ENCODE results near the gene SLC9A9. TPM values are rescaled to one million over a fixed set of nuclear protein-coding genes. Genes with fewer than 3 reads are reported as not detected.
A peak's percentile ranks its signal among the peaks of the same experiment; 100 is the strongest.

The SLC9A9 gene
- total and polyA plus RNA-seq, 2 experiments from 2014 or later: 2.2 to 6.8 TPM

- WGBS (ENCODE audit: low lambda C conversion rate, missing lambda C conversion rate): 88% methylated on average over 1 of the region's 1 CpG
Observed at GRCh38 chr3:143650827-143651226, 197.4 kb downstream of the SLC9A9 start.

DNA sequence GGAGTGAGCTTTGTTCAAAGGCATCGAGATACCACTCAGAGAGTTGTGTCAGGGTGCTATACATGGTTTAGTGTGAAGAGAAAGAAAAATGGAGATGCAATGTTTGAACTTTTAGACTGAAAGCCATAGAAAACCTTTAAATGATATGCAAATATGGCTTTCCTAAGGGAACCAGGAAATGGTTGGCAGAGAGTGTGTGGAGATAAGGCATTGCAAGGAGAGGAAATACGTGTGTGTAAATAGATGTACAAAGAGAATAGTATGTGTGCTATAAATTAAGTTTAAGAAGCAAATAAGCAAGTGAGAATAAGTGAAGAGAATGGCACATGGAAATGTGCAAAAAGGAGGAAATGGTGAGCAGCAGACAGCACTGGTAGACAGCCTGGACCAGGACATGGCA lies 198.1 kb downstream of the SLC9A9 start:
- Histone ChIP-seq H3K27ac (no peak overlapping the region), H3K9me3 (ENCODE audit: low read depth) (no peaks in the 10 kb centered on the region), H3K4me2 (no peak overlapping the region), H3K4me1 (ENCODE audit: insufficient read depth) (no peaks in the 10 kb centered on the region), H3K9me2 (replicated peaks; ENCODE audit: insufficient read depth) (no peaks in the 10 kb centered on the region), H3K27me3 (no peaks in the 10 kb centered on the region), H3K4me3 (no peak overlapping the region), H3K79me2 (no peaks in the 10 kb centered on the region), H2AFZ (no peak overlapping the region), H3K36me3 (replicated peaks; ENCODE audit: insufficient read depth, low read depth) (no peaks in the 10 kb centered on the region), H4K20me1 (ENCODE audit: insufficient read depth, poor library complexity, severe bottlenecking) (no peaks in the 10 kb centered on the region)
- whole genome bisulfite sequencing (ENCODE audit: low lambda C conversion rate, missing lambda C conversion rate): 85% methylated on average over 2 of the region's 2 CpGs
- no peak for TF ChIP-seq EZH2phosphoT487 (IDR thresholded peaks at IDR 0.05; ENCODE audit: low read depth, severe bottlenecking, unreplicated experiment)
- TF ChIP-seq, protein P1, sequence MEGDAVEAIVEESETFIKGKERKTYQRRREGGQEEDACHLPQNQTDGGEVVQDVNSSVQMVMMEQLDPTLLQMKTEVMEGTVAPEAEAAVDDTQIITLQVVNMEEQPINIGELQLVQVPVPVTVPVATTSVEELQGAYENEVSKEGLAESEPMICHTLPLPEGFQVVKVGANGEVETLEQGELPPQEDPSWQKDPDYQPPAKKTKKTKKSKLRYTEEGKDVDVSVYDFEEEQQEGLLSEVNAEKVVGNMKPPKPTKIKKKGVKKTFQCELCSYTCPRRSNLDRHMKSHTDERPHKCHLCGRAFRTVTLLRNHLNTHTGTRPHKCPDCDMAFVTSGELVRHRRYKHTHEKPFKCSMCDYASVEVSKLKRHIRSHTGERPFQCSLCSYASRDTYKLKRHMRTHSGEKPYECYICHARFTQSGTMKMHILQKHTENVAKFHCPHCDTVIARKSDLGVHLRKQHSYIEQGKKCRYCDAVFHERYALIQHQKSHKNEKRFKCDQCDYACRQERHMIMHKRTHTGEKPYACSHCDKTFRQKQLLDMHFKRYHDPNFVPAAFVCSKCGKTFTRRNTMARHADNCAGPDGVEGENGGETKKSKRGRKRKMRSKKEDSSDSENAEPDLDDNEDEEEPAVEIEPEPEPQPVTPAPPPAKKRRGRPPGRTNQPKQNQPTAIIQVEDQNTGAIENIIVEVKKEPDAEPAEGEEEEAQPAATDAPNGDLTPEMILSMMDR (IDR thresholded peaks at IDR 0.05; ENCODE audit: poor library complexity): no peak
- TF ChIP-seq EZH2 (IDR thresholded peaks at IDR 0.05; ENCODE audit: borderline replicate concordance): no peak
- no peak for DNase-seq (ENCODE audit: low spot score)

More at GRCh38 chr3:143650827-143651226, 197.4 kb downstream of the SLC9A9 start:
- no peaks in the 10 kb centered on the region for H3K4me1 ChIP-seq (ENCODE audit: insufficient read depth)
- no peak for DNase-seq (ENCODE audit: low spot score)
- TF ChIP-seq, protein P1 (IDR thresholded peaks at IDR 0.05; ENCODE audit: poor library complexity): no peak
- TF ChIP-seq EZH2phosphoT487 (IDR thresholded peaks at IDR 0.05; ENCODE audit: low read depth, severe bottlenecking, unreplicated experiment) (no peak), EZH2 (IDR thresholded peaks at IDR 0.05; ENCODE audit: borderline replicate concordance) (no peak)
- H3K9me2 ChIP-seq (replicated peaks; ENCODE audit: insufficient read depth): no peaks in the 10 kb centered on the region
- no peaks in the 10 kb centered on the region for H4K20me1 ChIP-seq (ENCODE audit: insufficient read depth, poor library complexity, severe bottlenecking)
- H3K27me3 ChIP-seq: no peaks in the 10 kb centered on the region
- no peak overlapping the region for H3K4me2 ChIP-seq
- H2AFZ ChIP-seq: no peak overlapping the region
- no peaks in the 10 kb centered on the region for H3K36me3 ChIP-seq (replicated peaks; ENCODE audit: insufficient read depth, low read depth)
- no peak overlapping the region for H3K4me3 ChIP-seq
- no peak overlapping the region for H3K27ac ChIP-seq
- no peaks in the 10 kb centered on the region for H3K79me2 ChIP-seq
- H3K9me3 ChIP-seq (ENCODE audit: low read depth): no peaks in the 10 kb centered on the region

- peaks cover 6% of the 10 kb centered on the region for H3K4me1 ChIP-seq (ENCODE audit: insufficient read depth)
- 69% methylated on average over 7 of the region's 7 CpGs for WGBS (ENCODE audit: low lambda C conversion rate, missing lambda C conversion rate)
- no peaks in the 10 kb centered on the region for H3K36me3 ChIP-seq (replicated peaks; ENCODE audit: insufficient read depth, low read depth)
- H3K79me2 ChIP-seq: no peaks in the 10 kb centered on the region
- TF ChIP-seq, protein P1 (IDR thresholded peaks at IDR 0.05; ENCODE audit: poor library complexity): peak; percentile 19
- no peak for TF ChIP-seq EZH2phosphoT487 (IDR thresholded peaks at IDR 0.05; ENCODE audit: low read depth, severe bottlenecking, unreplicated experiment)
- H4K20me1 ChIP-seq (ENCODE audit: insufficient read depth, poor library complexity, severe bottlenecking): no peaks in the 10 kb centered on the region
- DNase-seq (ENCODE audit: low spot score): no peak
- no peak overlapping the region for H3K4me3 ChIP-seq
- H3K9me2 ChIP-seq (replicated peaks; ENCODE audit: insufficient read depth): no peaks in the 10 kb centered on the region
- H3K9me3 ChIP-seq (ENCODE audit: low read depth): no peaks in the 10 kb centered on the region
- H2AFZ ChIP-seq: no peak overlapping the region
- H3K27ac ChIP-seq: no peak overlapping the region
- H3K4me2 ChIP-seq: no peak overlapping the region
- no peaks in the 10 kb centered on the region for H3K27me3 ChIP-seq
Observed at GRCh38 chr3:143648708-143649107, 199.6 kb downstream of the SLC9A9 start.

DNA sequence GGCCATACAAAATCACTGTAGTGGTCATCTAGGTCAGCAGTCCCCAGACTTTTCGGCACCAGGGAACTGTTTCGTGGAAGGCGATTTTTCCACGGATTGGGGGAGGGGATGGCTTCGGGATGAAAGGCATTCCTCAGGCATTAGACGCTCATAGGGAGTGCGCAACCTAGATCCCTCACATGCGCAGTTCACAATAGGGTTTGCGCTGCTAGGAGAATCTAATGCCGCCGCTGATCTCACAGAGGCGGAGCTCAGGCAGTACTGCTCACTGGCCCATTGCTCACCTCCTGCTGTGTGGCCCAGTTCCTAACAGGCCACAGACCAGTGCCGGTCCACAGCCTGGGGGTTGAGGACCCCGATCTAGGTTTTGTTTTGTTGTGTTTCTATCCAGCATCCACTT lies 200.1 kb downstream of the SLC9A9 start:
- WGBS (ENCODE audit: low lambda C conversion rate, missing lambda C conversion rate): 97% methylated on average over 14 of the region's 14 CpGs
- TF ChIP-seq EZH2phosphoT487 (IDR thresholded peaks at IDR 0.05; ENCODE audit: low read depth, severe bottlenecking, unreplicated experiment) (no peak), EZH2 (IDR thresholded peaks at IDR 0.05; ENCODE audit: borderline replicate concordance) (no peak)
- TF ChIP-seq, protein P1 (IDR thresholded peaks at IDR 0.05; ENCODE audit: poor library complexity): no peak

More for the DNA sequence above, 200.1 kb downstream of the SLC9A9 start:
- Histone ChIP-seq H4K20me1 (ENCODE audit: insufficient read depth, poor library complexity, severe bottlenecking) (no peaks in the 10 kb centered on the region), H3K4me2 (no peak overlapping the region), H3K79me2 (no peaks in the 10 kb centered on the region), H3K4me3 (no peak overlapping the region), H2AFZ (no peak overlapping the region), H3K9me3 (ENCODE audit: low read depth) (no peaks in the 10 kb centered on the region), H3K36me3 (replicated peaks; ENCODE audit: insufficient read depth, low read depth) (no peaks in the 10 kb centered on the region), H3K27me3 (no peaks in the 10 kb centered on the region), H3K9me2 (replicated peaks; ENCODE audit: insufficient read depth) (no peaks in the 10 kb centered on the region), H3K27ac (no peak overlapping the region), H3K4me1 (ENCODE audit: insufficient read depth) (peaks cover 9% of the 10 kb centered on the region)
- DNase-seq (ENCODE audit: low spot score): no peak
